HG02642 (cell line): ENCODE results near the gene EIF2A.
A peak's percentile ranks its signal among the peaks of the same experiment; 100 is the strongest.
"Not testable (repeated sequence)": the region's sequence is repeated elsewhere in the genome, so short reads cannot be mapped to it uniquely, and the experiment has no call there.

Experiments used
- ATAC-seq: cut with Tn5 transposase; IDR thresholded peaks from one replicate; pipeline ENCODE4 v1.9.1; 2021; ENCODE audit warnings: mild to moderate bottlenecking; ENCODE audit not compliant: unreplicated experiment, poor library complexity

The EIF2A gene

DNA sequence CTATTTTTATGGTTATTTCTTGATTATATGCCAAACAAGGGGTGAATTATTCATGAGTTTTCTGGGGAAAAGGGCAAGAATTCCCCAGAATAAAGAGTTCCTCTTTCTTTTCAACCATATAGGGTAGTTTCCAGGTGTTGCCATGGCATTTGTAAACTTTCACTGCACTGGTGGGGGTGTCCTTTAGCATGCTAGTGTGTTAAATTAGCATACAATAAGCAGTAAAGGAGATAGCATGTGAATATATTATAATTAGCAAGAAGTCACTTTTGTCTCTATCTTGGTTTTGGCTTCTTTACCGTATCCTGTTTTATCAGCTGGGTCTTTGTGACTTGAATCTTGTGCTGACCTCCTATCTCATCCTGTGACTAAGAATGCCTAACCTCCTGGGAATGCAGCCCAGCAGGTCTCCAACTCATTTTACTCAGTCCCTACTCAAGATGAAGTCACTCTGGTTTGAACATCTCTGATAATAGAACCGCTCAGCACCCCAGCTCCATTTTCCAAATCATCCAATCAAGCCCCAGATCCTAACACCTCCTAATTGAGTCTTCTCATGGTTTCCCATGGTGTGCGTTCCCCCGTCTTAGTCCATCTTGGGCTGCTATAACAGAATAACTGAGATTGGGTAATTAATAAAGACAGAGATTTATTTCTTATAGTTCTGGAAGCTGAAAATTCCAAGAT, 53.2 kb downstream of the EIF2A start:
- no peak for ATAC-seq

DNA sequence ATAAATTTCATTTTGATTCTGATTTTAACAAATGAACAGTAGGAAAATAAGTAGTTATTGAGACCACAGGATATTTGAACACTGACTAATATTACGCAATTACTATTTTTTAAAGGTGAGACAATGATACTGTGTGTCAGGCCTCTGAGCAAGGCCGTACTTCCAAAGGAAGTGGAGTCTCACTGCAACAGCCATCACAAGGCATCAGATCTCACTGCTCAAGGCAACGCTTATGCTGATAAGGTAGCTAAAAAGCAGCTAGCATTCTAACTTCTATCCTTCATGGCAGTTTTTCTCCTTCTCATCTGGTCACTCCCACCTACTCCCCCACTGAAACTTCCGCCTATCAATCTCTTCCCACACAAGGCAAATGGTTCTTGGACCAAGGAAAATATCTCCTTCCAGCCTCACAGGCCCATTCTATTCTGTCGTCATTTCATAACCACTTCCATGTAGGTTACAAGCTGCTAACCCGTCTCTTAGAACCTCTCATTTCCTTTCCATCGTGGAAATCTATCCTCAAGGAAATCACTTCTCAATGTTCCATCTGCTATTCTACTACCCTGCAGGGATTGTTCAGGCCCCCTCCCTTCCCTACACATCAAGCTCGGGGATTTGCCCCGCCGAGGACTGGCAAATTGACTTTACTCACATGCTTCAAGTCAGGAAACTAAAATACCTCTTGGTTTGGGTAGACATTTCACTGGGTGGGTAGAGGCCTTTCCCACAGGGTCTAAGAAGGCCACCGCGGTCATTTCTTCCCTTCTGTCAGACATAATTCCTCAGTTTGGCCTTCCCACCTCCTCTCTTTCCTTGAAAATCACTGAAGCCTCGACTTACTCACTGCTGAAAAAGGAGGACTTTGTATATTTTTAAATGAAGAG, 54.3 kb downstream of the EIF2A start:
- ATAC-seq, result not testable (repeated sequence)

DNA sequence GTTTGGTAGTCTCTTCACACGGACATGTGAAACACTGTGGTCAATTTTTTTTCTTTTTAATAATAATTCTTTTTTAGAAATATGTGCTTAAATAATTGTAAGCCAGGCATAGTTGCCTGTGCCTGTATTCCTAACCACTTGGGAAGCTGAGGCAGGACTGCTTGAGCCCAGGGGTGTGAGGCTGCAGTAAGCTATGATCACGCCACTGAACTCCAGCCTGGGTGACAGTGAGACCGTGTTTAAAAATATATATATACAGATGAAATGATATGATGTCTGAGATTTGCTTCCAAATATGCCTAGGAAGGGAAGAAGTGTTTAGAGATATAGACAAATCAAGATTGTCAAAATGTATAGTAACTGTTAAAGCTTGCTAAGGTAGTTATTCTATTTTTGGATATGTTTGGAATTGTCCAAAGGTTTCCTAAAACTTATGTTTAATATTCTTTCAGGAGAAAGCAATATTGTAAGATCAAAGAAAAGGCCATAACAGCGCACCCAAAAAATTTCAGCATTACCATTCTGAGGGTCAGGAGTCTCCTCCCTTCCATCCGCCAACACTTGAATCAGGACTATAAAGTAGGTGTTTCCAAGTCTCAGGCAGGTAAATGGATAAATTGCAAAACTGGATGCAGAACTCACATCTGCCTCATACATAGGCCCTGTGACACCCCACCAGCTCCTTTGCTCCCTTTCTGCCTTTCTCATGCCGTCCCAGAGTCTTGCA, 56.0 kb downstream of the EIF2A start:
- peak; percentile 8 for ATAC-seq

DNA sequence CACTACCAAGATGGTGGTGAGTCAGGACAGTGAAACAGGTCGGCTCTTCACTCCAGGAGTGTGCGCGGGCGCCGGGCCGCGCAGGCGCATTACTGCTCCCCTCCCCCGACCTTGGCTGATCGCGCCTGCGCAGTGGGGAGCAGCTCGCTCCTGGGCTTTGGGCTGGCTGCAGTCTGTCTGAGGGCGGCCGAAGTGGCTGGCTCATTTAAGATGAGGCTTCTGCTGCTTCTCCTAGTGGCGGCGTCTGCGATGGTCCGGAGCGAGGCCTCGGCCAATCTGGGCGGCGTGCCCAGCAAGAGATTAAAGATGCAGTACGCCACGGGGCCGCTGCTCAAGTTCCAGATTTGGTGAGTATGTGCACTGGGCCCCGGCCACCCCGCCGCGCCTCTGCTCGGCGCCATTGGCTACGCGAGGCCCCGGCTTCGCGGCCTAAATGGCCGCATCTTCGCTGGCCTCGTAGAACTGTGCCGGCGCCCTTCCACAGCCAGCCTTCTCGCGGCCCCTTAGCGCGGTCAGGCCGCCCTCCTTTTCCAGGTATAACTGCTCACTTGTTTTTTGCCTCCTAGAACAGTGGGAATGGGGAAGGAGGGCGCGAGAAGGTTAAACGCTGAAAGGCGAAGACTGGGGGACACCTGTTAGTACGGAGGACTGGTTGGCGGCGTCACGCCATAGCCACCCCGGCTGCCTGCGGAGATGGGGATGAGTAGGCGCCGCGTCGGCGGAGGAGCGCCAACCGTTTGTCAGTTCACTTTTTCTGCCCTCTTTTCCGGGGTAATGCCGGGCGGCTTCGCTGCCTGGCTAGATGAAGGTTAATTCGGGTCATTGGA, 56.8 kb downstream of the EIF2A start, which contains the start of gene SELENOT:
SELENOT (plus strand) TSS at position 169 of the 827 bp plus-strand sequence; CDS start at position 211, 42 bp downstream.
- ATAC-seq, result peak; percentile 63

DNA sequence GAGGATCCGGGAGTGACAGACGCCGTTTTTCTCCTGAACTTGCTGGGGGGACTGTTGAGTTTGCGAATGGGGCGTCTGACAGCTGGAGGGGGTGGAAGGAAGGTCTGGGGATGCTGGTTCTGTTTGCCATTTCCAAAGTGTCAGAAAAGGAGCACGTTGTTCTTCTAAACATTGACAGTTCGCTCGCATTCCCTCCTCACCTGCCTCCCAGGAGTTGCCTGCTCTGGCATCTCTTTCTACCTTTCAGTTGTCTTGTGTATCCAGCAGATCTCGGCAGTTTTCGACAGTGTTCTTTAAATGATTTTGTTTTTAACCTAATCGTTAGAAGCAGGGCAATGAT, 57.4 kb downstream of the EIF2A start:
- ATAC-seq, result no peak

DNA sequence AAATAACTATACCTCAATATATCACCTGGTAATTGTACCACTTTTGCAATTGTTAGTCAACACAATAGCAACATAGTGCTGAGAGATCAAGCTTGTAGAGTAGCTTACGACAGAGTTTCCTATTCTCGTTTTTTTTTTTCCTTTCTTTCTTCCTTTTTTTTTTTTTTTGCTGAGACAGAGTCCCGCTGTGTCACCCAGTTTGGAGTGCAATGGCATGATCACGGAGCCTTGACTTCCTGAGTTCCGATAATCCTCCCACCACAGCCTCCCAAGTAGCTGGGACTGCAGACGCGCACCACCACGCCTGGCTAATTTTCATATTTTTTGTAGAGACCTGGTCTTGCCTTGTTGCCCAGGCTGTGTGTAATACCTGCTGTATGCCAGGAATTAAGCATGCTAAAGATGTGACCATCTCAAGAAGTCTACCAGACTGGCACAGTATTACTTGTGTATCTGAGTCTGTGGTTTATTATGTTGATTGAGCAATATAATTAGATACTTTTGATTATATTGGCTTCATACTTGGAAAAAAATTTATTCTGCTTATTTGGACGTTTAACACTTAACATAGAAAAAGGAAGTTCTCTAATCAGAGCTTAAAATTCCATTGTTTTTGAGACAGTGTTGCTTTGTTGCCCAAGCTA, 59.5 kb downstream of the EIF2A start:
- no peak for ATAC-seq

DNA sequence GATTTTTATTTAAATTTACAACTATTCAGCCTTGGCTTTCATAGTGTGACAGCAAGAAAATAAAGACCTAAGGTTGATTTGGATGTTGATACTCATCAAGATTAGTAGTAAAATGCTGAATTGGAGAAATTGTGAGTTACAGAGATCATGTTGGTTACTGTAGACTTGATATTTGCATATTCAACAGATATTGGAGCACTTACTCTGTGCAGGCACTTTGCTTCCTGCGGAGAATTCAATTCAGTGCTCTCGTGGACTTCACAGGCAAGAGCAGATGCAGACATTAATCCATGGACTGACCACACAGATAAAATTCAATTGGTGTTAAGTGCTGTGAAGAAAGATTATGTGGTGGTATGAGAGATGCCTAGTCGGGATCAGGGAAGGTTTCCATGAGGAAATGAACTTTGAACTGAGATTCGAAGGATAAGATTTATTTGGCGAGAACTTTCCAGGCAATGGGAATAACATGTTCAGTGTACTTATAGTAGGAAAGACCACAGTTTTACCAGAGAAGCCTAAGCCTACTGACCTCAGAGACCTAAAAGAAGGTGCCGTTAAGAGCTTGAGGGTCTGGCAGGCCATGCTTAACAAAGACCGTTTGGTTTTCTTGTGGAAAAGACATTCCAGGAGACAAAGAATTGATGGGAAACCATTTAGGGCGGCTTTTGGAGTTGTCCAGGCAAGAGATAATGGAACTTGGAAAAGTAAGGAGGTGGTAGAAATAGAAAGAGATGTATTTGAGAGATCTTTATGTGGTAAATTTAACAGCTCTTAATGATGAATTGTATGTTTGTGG, 60.9 kb downstream of the EIF2A start:
- ATAC-seq, result no peak

DNA sequence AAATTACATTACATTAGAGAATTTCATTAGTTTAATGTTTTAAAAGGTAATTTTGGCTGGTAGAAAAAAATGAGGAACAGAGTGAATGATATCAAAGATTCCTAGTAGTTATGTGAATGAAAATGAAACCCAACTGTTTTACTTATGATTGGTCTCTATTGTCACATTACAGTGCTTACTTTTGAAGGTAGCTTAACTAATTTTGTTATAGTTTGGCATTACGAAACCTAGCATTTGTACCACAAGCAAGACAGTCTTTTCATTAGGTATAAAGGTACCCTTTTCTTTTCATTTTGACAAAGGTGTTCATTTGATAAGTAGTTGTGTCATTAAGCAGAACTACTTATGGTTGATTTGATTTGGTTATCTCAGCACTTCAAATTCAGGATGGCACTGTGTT, 63.4 kb downstream of the EIF2A start:
- ATAC-seq, result no peak

DNA sequence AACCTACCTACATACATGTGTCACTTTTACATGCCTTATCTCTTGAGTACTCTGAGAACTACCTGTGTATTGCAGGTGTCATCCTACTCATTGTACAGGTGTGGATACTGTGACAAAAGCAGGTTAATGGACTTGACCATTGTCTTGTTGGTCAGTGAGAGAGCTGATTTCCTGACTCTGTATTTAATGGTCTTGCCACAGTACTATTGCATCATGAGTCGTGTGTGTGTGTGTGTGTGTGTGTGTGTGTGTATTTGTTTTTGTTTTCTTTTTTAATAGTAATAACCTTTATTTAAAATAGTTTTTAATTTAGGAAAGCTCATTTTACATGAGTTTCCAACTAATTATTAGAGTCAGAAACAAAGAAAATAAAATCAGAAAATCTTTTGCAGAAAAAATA, 64.2 kb downstream of the EIF2A start:
- no peak for ATAC-seq

DNA sequence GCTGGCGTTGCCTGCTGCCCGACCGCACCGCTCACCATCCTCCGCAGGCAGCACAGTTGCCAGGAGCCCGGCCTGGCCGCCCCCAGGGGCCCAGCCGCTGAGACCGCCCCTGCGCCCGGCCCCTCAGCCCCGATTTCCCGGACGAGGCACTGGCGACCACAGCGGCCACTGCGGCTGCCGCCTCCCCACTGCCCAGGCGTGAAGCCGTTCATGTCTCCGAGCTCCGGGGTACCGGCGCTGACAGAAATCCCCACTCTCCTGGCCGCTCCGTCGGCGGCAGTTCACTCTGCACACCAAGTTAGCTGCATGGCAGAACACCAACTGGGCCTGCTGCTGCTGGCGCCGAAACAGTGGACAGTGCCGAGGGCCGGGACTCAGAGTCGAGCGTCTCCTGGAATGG, 65.1 kb downstream of the EIF2A start:
- ATAC-seq, result no peak

DNA sequence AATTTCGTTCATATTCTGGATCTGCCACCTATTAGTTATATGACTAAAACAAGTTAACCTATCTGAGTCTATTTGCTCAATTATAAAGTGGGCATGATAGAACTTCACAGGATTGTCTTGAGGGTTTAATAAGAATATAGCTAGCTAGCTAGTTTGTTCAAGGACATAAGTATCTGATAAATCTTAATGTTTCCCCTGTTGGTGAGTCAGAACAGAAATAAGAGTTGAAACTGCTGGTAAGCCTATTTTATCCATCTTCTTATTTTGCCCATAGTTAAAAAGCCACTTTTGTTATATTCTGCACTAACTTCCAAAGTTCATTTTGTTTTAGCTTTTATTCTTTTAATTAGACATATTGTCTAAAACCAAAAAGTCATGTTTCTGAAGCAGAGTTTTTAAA, 65.9 kb downstream of the EIF2A start:
- no peak for ATAC-seq

DNA sequence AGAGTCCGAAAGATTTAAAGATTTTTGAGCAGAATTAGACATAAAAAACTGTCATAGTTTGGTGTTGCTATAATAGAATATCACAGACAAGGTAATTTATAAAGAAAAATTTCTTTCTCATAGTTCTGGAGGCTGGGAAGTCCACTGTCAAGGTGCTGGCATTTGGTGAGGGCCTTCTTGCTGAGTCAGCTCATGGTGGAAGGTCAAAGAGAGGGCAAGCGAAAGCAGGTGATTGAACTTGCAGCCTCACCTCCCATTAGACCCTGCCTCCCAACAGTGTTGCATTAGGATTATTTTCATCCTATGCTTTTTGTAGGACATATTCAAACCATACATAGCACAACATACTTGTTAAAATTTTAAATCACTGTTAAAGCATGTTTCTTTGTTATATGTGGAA, 66.4 kb downstream of the EIF2A start:
- ATAC-seq, result no peak

DNA sequence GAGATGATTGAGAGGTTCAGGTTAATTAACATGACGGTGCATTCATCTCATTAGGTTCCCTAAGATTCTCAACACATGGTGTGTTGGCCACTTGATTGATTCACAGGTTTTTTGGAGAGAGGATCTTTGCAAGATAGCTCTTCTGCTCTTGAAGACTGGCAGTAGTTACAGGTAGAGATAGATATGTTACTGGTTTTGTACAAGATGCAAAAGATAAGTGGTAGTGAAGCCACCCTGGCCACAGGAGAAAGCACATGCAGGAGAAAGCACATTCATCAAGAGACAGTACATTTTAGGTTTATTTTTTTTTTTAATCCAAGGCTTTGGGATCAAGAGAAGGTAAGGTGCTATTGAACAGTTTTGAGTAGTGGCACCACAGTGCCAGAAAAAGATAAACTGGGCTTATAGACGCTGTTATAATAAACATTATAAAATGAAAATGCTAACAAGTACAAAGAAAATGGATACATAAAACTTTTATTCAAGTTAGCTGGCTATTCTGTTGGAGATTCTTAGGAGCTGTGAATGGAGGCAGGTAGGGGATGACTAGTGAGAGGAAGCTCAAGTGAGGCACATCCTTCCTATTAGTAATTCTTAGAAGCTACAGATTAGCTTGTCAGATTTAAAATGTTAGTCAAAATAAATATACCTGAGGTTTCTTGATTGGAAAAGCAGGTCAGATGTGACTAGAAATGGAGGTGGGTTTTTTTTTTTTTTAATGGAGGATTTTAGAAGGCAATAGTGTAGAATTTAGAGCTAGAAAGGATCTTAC, 67.3 kb downstream of the EIF2A start:
- ATAC-seq, result no peak

DNA sequence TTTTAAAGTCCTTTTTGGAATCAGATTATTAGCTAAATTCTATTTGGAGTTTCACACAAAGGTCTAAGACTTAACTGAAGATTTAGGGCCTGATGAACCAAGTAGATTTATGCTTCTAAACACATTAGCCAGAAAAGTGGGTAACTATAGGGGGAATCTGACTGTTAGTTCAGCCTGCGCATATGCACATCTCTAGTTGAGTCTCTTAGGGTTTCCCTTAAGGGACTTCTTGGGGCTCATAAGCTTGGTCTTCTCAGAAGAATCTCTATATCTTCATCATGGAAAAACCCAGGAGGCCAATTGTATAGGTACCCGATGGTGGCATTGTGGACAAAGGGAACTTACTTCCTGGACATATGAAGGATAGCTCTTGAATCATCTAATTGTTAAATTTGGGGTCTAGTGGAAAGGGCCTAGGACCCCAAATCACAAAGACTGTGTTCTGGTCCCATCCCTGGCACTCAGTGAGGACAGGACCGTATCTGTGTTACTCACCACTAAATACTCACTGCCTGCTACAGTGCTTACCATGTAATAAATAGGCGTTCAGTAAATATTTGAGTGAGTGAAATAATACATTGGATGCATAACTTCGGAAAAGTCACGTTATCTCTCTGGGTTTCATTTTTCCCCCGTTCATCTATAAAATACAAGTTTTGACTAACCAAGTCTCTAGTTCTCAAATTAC, 73.6 kb downstream of the EIF2A start:
- ATAC-seq, result no peak

DNA sequence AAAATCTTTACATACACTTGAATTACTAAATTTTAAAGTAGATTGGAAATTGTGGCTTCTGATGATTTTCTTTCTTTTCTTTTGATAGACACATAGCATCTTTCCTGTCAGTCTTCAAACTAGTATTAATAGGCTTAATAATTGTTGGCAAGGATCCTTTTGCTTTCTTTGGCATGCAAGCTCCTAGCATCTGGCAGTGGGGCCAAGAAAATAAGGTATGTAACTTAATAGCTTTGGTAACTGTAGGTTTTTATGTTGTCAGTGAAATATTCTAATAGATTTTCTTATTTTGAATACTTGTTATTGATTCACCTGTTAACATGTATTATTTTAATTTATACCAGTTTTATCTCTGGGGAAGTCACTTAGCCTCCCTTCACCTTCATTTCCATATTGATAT, 76.4 kb downstream of the EIF2A start:
- ATAC-seq, result not testable (repeated sequence)

DNA sequence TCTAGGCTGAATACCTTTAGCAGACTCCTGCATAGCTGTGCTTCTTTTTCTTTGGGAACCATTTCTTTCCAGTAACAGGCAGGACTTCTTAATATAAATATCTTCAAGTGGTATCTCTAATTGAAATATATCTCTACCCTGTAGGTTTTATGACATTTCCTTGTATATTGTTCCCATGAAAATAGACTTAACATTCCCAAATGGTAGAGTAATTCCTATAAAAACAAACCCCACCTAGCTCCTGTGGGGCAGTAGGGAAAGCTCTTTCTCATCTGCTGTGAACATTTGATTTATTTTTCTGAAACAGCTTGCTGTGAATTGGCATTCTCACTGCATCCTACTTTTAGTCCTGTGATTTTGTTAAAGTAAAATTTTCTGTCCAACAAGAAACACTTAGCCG, 77.4 kb downstream of the EIF2A start:
- ATAC-seq, result no peak

DNA sequence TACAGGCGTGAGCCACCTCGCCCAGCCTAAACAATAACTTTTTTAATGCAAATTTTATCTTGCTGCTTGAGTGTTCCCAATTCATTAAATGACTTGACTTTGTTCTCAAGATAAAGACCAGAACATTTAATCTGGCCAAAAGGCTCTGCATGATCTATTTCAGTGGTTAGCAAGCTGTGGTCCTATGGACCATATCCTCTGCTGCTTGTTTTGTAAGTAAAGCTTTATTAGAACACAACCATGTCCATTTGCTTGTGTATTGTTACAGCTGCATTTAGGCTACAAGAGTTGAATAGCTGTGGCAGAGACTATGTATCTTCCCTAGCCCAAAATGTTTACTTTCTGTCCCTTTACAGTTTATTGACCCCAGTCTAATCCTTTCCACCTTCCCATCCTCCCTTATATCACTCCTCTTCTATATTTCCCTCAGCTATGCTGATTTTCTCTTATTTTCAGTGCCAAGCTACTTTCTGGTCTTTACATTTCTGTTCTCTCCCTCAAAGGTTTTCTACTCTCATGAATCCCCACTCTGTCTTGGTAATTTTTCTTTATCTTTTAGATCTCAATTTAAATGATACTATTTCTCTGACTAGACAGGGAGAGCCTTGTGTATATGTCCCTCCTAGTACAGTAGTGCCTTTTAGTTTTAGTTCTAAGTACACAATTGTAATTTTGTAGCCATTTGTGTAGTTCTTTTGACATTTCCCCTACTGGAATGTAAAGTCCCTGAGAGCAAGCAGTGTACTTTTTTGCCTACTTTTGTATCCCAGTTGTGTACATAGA, 79.8 kb downstream of the EIF2A start:
- ATAC-seq, result no peak
